Neural cell (in vitro differentiated cells): ENCODE results near the gene ZNF524. TPM values are rescaled to one million over a fixed set of nuclear protein-coding genes. Genes with fewer than 3 reads are reported as not detected.
A peak's percentile ranks its signal among the peaks of the same experiment; 100 is the strongest.

Experiments used
- H2AFZ ChIP-seq: fragments of 200-600, 300-800 bp; sonication (generic), shearing (Covaris generic); 2 replicates; pipeline ENCODE4 v1.6.0; 2014; ENCODE audit warnings: low read depth, mild to moderate bottlenecking, antibody characterized with exemption, low read length, moderate library complexity
- H3F3A ChIP-seq: fragments of 200-600 bp; shearing (Covaris generic); 2 replicates; pipeline ENCODE4 v1.6.1; 2016; ENCODE audit warnings: mild to moderate bottlenecking, moderate library complexity, mixed read lengths, antibody characterized with exemption, low read length; ENCODE audit not compliant: insufficient read depth, poor library complexity, severe bottlenecking
- H3K27ac ChIP-seq: fragments of 200-600, 300-800 bp; sonication (generic), shearing (Covaris generic); 2 replicates; pipeline ENCODE4 v1.5.1; 2014; ENCODE audit warnings: mild to moderate bottlenecking, low read length, moderate library complexity
- H3K27me3 ChIP-seq: fragments of 300-800, 200-600 bp; sonication (generic), shearing (Covaris generic); 2 replicates; pipeline ENCODE4 v1.6.0; 2014; ENCODE audit warnings: mild to moderate bottlenecking, low read depth, low read length, moderate library complexity; ENCODE audit not compliant: insufficient read depth
- H3K36me3 ChIP-seq: fragments of 300-800, 200-600 bp; sonication (generic), shearing (Covaris generic); 2 replicates; pipeline ENCODE4 v1.5.1; 2014; ENCODE audit warnings: mild to moderate bottlenecking, antibody characterized with exemption, low read length, moderate library complexity; ENCODE audit not compliant: insufficient read depth
- H3K4me2 ChIP-seq: fragments of 300-800, 200-600 bp; sonication (generic), shearing (Covaris generic); 2 replicates; pipeline ENCODE4 v1.6.0; 2014; ENCODE audit warnings: mild to moderate bottlenecking, low read length
- H3K4me3 ChIP-seq: fragments of 300-800, 200-600 bp; sonication (generic), shearing (Covaris generic); 2 replicates; pipeline ENCODE4 v1.5.1; 2014; ENCODE audit warnings: mild to moderate bottlenecking, low read length, moderate library complexity
- H3K79me2 ChIP-seq: fragments of 200-600 bp; shearing (Covaris generic); replicated peaks from 2 replicates; pipeline ENCODE4 v1.6.0; 2014; ENCODE audit warnings: mild to moderate bottlenecking, low read length, moderate library complexity; ENCODE audit not compliant: insufficient read depth
- H3K9ac ChIP-seq: fragments of 300-800, 200-600 bp; sonication (generic), shearing (Covaris generic); 2 replicates; pipeline ENCODE4 v1.6.1; 2016; ENCODE audit warnings: mild to moderate bottlenecking, low read length, mixed read lengths
- H3K9me2 ChIP-seq: fragments of 200-600 bp; shearing (Covaris generic); 2 replicates; pipeline ENCODE4 v1.6.1; 2016; ENCODE audit warnings: mild to moderate bottlenecking, low read length, mixed read lengths; ENCODE audit not compliant: insufficient read depth
- H3K9me3 ChIP-seq: fragments of 200-600, 300-800 bp; sonication (generic), shearing (Covaris generic); 2 replicates; pipeline ENCODE4 v1.6.1; 2016; ENCODE audit warnings: mild to moderate bottlenecking, mixed run types, low read length, moderate library complexity, mixed read lengths
- H4K20me1 ChIP-seq: fragments of 200-600 bp; shearing (Covaris generic); 2 replicates; pipeline ENCODE4 v1.6.1; 2016; ENCODE audit warnings: mild to moderate bottlenecking, mixed run types; ENCODE audit not compliant: insufficient read depth
- EP300 ChIP-seq: fragments of 450-650 bp; conservative IDR thresholded peaks from 2 replicates; pipeline ENCODE4 v1.6.1; 2014; ENCODE audit warnings: antibody characterized with exemption, mild to moderate bottlenecking, moderate library complexity; ENCODE audit not compliant: poor library complexity, severe bottlenecking
- EZH2 ChIP-seq: fragments of 200-600, 300-800 bp; shearing (Covaris generic), sonication (generic); IDR thresholded peaks from 2 replicates; pipeline ENCODE4 v1.6.1; 2014; ENCODE audit warnings: antibody characterized with exemption, low read length, borderline replicate concordance, mild to moderate bottlenecking; ENCODE audit not compliant: insufficient read depth, poor library complexity, severe bottlenecking
- MXI1 ChIP-seq: fragments of 450-650 bp; conservative IDR thresholded peaks from 2 replicates; pipeline ENCODE4 v1.6.1; 2014; ENCODE audit warnings: antibody characterized with exemption, mild to moderate bottlenecking; ENCODE audit not compliant: poor library complexity, severe bottlenecking
- POLR2AphosphoS5 ChIP-seq: IDR thresholded peaks from 2 replicates; pipeline ENCODE4 v1.6.1; 2012
- RAD21 ChIP-seq: fragments of 450-650 bp; conservative IDR thresholded peaks from 2 replicates; pipeline ENCODE4 v1.6.1; 2014; ENCODE audit warnings: antibody characterized with exemption, mild to moderate bottlenecking, moderate library complexity
- SMC3 ChIP-seq: fragments of 450-650 bp; conservative IDR thresholded peaks from 2 replicates; pipeline ENCODE4 v1.6.1; 2014; ENCODE audit warnings: antibody characterized with exemption, mild to moderate bottlenecking, moderate library complexity; ENCODE audit not compliant: poor library complexity
- TAF1 ChIP-seq: IDR thresholded peaks from 2 replicates; pipeline ENCODE4 v1.6.1; 2012; ENCODE audit warnings: low read depth
- polyA plus RNA-seq: library from polyadenylated mRNA; depleted of rRNA; stranded (reverse); fragments of >200 nt; gene quantifications from 2 replicates; pipeline ENCODE4 v1.2.3, GENCODE V29; 2014
- TF ChIP-seq, protein P1 (sequence below): IDR thresholded peaks from 2 replicates; pipeline ENCODE4 v1.6.1; 2012; ENCODE audit warnings: borderline replicate concordance
- TF ChIP-seq, protein P2 (sequence below): fragments of 450-650 bp; IDR thresholded peaks from 2 replicates; pipeline ENCODE4 v1.5.1; 2014; ENCODE audit warnings: antibody characterized with exemption, mild to moderate bottlenecking, moderate library complexity; ENCODE audit not compliant: poor library complexity, severe bottlenecking

The ZNF524 gene
- polyA plus RNA-seq, 1 donor from 2014 or later = 3.2 TPM

DNA sequence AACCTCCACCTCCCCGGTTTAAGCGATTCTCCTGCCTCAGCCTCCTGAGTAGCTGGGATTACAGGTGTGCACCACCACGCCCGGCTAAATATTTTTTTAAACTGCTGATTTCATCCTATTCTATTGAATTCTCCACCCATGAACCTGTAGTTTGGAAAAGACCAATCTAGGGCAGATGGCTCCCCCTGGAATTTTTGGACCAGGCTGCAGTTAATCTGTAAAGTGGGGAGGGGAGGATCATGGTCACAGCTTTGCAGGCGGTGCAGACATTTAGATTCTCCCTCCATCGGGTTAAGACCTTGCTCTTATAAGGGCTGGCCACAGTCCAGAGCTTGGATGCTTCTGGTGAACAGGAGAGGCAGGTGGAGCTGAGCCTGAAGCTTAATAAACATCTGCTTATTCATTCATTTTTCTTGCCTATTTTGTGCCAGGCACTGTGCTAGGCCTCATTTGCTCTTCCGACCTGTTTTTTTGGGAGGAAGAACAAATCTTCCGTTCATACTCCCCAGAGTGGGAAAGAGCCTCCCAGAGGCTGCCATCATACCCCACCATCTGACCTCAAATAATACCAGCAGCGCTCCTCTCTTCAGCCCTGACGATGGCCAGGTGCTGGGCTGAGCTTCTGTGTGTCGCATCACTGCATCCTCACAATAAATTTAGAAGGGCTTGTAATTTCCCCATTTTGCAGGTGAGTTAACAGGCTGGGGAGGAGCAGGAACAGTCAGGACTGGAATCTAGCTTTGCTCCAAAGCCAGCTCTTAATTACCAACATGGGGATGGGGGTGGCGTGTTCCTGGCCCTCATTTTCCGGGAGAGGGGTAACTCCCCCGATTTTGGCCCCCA lies 47.0 kb downstream of the ZNF524 start:
- Histone ChIP-seq H3K27ac (peak overlapping the region; percentile 76), H3K79me2 (peaks cover 21% of the 10 kb centered on the region), H3K9me2 (no peaks in the 10 kb centered on the region), H3F3A (no peaks in the 10 kb centered on the region), H3K4me2 (peak overlapping the region; percentile 75), H3K9ac (peak overlapping the region; percentile 89), H2AFZ (no peak overlapping the region), H4K20me1 (no peaks in the 10 kb centered on the region), H3K4me3 (peak overlapping the region; percentile 94), H3K27me3 (no peaks in the 10 kb centered on the region), H3K9me3 (no peaks in the 10 kb centered on the region), H3K36me3 (no peaks in the 10 kb centered on the region)
- no peak for TF ChIP-seq TAF1
- no peak for TF ChIP-seq EP300
- TF ChIP-seq EZH2 = no peak
- TF ChIP-seq RAD21 = no peak
- TF ChIP-seq POLR2AphosphoS5 = no peak
- TF ChIP-seq MXI1 = no peak
- TF ChIP-seq, protein P1, sequence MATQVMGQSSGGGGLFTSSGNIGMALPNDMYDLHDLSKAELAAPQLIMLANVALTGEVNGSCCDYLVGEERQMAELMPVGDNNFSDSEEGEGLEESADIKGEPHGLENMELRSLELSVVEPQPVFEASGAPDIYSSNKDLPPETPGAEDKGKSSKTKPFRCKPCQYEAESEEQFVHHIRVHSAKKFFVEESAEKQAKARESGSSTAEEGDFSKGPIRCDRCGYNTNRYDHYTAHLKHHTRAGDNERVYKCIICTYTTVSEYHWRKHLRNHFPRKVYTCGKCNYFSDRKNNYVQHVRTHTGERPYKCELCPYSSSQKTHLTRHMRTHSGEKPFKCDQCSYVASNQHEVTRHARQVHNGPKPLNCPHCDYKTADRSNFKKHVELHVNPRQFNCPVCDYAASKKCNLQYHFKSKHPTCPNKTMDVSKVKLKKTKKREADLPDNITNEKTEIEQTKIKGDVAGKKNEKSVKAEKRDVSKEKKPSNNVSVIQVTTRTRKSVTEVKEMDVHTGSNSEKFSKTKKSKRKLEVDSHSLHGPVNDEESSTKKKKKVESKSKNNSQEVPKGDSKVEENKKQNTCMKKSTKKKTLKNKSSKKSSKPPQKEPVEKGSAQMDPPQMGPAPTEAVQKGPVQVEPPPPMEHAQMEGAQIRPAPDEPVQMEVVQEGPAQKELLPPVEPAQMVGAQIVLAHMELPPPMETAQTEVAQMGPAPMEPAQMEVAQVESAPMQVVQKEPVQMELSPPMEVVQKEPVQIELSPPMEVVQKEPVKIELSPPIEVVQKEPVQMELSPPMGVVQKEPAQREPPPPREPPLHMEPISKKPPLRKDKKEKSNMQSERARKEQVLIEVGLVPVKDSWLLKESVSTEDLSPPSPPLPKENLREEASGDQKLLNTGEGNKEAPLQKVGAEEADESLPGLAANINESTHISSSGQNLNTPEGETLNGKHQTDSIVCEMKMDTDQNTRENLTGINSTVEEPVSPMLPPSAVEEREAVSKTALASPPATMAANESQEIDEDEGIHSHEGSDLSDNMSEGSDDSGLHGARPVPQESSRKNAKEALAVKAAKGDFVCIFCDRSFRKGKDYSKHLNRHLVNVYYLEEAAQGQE = no peak
- TF ChIP-seq, protein P2, sequence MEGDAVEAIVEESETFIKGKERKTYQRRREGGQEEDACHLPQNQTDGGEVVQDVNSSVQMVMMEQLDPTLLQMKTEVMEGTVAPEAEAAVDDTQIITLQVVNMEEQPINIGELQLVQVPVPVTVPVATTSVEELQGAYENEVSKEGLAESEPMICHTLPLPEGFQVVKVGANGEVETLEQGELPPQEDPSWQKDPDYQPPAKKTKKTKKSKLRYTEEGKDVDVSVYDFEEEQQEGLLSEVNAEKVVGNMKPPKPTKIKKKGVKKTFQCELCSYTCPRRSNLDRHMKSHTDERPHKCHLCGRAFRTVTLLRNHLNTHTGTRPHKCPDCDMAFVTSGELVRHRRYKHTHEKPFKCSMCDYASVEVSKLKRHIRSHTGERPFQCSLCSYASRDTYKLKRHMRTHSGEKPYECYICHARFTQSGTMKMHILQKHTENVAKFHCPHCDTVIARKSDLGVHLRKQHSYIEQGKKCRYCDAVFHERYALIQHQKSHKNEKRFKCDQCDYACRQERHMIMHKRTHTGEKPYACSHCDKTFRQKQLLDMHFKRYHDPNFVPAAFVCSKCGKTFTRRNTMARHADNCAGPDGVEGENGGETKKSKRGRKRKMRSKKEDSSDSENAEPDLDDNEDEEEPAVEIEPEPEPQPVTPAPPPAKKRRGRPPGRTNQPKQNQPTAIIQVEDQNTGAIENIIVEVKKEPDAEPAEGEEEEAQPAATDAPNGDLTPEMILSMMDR = no peak
- TF ChIP-seq SMC3 = no peak

DNA sequence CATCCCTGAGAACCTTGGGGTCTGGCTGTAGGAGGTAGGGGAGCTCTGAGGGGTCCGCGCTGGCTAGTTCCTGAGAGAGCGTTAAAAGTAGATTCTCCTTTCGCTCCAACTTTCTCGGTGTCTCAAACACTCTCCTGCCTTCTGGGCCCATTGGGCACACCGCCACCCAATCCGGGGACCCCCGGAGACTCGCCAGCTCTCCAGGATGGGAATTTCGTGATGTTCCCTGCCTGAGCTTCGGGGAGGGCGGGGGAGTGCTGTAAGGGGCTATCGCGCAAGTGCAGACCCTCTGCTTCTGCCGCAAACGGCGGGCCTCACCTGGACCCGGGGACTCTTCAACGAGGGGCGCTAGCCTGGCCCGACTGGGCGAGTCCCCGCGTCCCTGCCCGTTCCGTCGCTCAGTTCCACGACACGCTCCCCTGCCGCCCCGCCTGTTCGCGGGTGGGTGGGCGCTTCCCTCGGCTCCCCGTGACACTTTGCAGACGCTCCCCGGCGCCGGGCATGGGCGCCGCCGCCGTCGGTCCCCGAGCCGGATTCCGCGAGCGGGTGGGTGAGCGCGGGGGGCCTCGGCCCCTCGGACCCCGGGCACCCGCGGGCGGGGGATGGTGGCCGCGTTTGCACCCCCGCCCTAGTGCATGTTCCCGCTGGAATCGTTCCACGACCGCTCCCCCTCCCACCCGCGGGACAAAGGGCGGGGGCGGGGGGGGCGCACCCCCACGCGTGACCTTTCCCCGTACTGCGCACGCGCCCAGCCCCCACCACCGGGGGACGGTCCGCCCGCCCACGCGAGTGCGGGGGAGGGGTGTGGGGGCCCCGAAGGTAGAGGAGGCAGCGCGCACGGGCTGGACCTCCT lies 47.9 kb downstream of the ZNF524 start, which contains the start of gene CCDC106:
Gene CCDC106 (plus strand): TSS at position 481 of the 853 bp plus-strand sequence. CDS start 835 bp downstream, outside the sequence.
- H3K9ac ChIP-seq = peak within 1 kb of the TSS; percentile 89
- H2AFZ ChIP-seq = peak within 1 kb of the TSS; percentile 62
- no peaks in the 10 kb centered on the region for H3K9me2 ChIP-seq
- H3K79me2 ChIP-seq = peaks cover 18% of the 10 kb centered on the region
- H3F3A ChIP-seq = no peaks in the 10 kb centered on the region
- H3K36me3 ChIP-seq = no peaks in the 10 kb centered on the region
- TF ChIP-seq SMC3 (peak; percentile 33), POLR2AphosphoS5 (peak; percentile 32), EP300 (peak; percentile 17), RAD21 (no peak), MXI1 (peak; percentile 74)
- H3K27me3 ChIP-seq = no peaks in the 10 kb centered on the region
- H3K4me3 ChIP-seq = peak within 1 kb of the TSS; percentile 94
- H3K4me2 ChIP-seq = peak within 1 kb of the TSS; percentile 92
- H3K9me3 ChIP-seq = no peaks in the 10 kb centered on the region
- H4K20me1 ChIP-seq = no peaks in the 10 kb centered on the region
- peak within 1 kb of the TSS; percentile 76 for H3K27ac ChIP-seq
